Tibial artery (tissue), 4 donors: ENCODE results near the gene KRT82.
A peak's percentile ranks its signal among the peaks of the same experiment; 100 is the strongest.

Experiments
- DNase-seq, 2 donors: peaks; one replicate each; pipeline ENCODE4 v3.0.0-alpha.2; 2019
- H3K27ac ChIP-seq, 2 donors: fragments of 200-600 bp; sonication (generic) in 1 of 2; 1 replicate in 1 of 2; 2 replicates in 1 of 2; pipeline ENCODE4 v1.5.1; 2018 to 2019; ENCODE audit warnings: mild to moderate bottlenecking in 1 of 2
- H3K27me3 ChIP-seq, 2 donors: fragments of 200-600 bp; sonication (generic) in 1 of 2; one replicate each; pipeline versions ENCODE4 v1.5.1 to v1.6.0; 2016 to 2019
- H3K36me3 ChIP-seq, 3 donors: fragments of 200-600 bp; sonication (generic) in 2 of 3; one replicate each; pipeline ENCODE4 v1.5.1; 2016 to 2019; ENCODE audit warnings: mild to moderate bottlenecking in 2 of 3
- H3K4me1 ChIP-seq, 4 donors: fragments of 200-600 bp; sonication (generic) in 2 of 4; 1 replicate in 3 of 4; 2 replicates in 1 of 4; pipeline ENCODE4 v1.5.1; 2016 to 2019
- H3K4me3 ChIP-seq, 2 donors: fragments of 200-600 bp; sonication (generic) in 1 of 2; 1 replicate in 1 of 2; 2 replicates in 1 of 2; pipeline ENCODE4 v1.5.1; 2018 to 2019; ENCODE audit warnings: mild to moderate bottlenecking in 2 of 2
- H3K9me3 ChIP-seq, 3 donors: fragments of 200-600 bp; sonication (generic) in 1 of 3; one replicate each; pipeline ENCODE4 v1.5.1; 2016 to 2019
- CTCF ChIP-seq, 2 experiments: fragments of 200-600 bp in 1 of 2; fragments of 450-650 bp in 1 of 2; IDR thresholded peaks; one replicate each; pipeline ENCODE4 v1.5.1; 2017 to 2019; ENCODE audit warnings: antibody characterized with exemption in 2 of 2, mild to moderate bottlenecking in 1 of 2, moderate library complexity in 1 of 2
- intact Hi-C: fragments of 100-400 bp; cut with DNase I; formaldehyde crosslinking; loops from one replicate; pipeline ENCODE4 v1.15.0; 2023; ENCODE audit warnings: low total_unique reads

Gene KRT82

GRCh38 chr12:52361553-52361952, 44.6 kb downstream of the KRT82 start:
- intact Hi-C loops: no loop called here
- Histone ChIP-seq H3K4me1 (no peaks in the 10 kb centered on the region), H3K36me3 (no peaks in the 10 kb centered on the region), H3K27me3 (peaks cover 0 to 28% of the 10 kb centered on the region in 2 donors), H3K4me3 (no peak overlapping the region), H3K9me3 (no peaks in the 10 kb centered on the region), H3K27ac (no peak overlapping the region)
- no peak for TF ChIP-seq CTCF (IDR thresholded peaks at IDR 0.05)
- DNase-seq: peak; percentile 5 to 12

DNA sequence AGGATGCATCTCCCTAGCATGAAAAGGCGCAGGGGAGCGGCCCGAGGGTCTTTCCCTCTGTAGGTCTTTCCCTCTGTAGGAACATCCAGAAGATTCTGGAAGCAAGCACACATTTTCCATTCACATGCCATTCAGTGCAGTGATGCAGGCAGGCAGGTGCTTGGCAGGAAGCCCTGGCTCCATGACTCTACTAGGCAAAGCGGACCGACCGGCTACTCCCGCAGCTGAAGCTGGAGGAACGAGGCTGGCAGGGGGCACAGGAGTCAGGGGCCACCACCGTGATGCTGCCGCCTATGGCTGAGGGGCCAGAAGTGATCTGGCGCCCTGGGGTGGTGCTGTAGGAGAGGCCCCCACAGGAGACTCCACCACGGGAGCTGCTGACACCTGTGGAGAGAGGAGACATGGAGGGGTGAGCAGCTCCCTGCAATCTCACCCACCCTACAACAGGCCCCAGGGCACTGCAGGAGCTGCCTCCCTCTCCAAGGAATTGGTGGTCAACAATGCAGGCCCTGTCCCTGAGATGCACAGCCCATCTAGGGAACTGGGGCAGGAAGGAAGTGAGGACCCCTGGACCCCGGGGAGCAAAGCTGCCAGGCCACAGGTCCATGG, 45.4 kb downstream of the KRT82 start:
- no peaks in the 10 kb centered on the region for H3K4me1 ChIP-seq
- H3K4me3 ChIP-seq: no peak overlapping the region
- H3K27ac ChIP-seq: no peak overlapping the region
- no peak for TF ChIP-seq CTCF (IDR thresholded peaks at IDR 0.05)
- no peaks in the 10 kb centered on the region for H3K36me3 ChIP-seq
- intact Hi-C loops: no loop called here
- peaks cover 0 to 36% of the 10 kb centered on the region in 2 donors for H3K27me3 ChIP-seq
- H3K9me3 ChIP-seq: no peaks in the 10 kb centered on the region
- DNase-seq: peak; percentile 13 to 38

DNA sequence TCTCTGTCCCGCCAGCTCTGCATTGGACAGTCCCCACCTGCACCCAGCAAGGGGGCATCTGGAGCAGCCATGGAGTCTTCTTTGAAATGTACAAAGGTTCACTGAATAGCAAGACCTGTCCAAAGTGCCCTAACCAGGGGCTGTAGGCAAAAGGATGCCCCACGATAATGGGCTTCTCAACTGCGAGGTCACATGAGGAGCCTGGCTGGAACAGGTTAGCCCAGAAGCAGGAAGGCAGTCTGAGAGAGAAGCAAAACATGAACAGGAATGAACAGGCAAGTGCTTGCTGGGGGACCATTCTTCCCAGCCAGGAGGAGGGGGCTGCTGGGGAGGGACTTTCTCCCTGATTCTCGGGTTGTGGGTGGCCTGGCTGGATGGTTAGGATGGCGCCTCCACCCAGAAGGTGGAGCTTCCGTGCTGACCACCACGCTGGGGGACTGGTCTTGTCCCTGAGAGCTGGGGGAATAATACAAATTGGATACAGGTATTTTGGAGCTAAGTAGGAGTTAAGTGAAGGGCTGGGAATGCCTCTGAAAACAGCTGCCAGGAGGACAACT, 46.0 kb downstream of the KRT82 start:
- peaks cover 0 to 36% of the 10 kb centered on the region in 2 donors for H3K27me3 ChIP-seq
- no peaks in the 10 kb centered on the region for H3K36me3 ChIP-seq
- no peak for TF ChIP-seq CTCF (IDR thresholded peaks at IDR 0.05)
- H3K27ac ChIP-seq: no peak overlapping the region
- H3K4me3 ChIP-seq: no peak overlapping the region
- intact Hi-C loops: no loop called here
- peak; percentile 11 to 20 for DNase-seq
- no peaks in the 10 kb centered on the region for H3K9me3 ChIP-seq
- H3K4me1 ChIP-seq: no peaks in the 10 kb centered on the region

DNA sequence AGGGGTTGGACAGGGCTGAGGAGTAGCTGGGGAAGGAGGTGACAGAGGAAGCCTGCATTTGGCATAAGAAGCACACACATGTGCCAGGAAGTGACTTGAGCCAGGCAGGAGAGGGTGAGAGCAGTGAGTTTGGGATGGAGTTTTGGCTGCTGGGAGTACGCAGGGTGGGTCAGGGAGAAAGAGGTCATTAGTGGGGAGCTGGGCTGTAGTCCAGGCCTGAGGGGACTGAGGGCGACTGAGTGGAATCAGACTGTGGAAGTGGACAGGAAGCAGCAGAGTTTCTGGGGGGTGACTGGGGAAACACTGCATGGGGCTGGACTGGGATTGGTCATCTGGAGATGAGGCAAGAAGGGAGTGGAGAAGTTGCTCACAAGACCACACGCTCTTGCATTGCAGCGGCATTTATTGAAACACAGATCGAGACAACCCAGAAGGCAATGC, 46.5 kb downstream of the KRT82 start:
- no peaks in the 10 kb centered on the region for H3K36me3 ChIP-seq
- intact Hi-C loops: no loop called here
- peak; percentile 5 to 24 for DNase-seq

DNA sequence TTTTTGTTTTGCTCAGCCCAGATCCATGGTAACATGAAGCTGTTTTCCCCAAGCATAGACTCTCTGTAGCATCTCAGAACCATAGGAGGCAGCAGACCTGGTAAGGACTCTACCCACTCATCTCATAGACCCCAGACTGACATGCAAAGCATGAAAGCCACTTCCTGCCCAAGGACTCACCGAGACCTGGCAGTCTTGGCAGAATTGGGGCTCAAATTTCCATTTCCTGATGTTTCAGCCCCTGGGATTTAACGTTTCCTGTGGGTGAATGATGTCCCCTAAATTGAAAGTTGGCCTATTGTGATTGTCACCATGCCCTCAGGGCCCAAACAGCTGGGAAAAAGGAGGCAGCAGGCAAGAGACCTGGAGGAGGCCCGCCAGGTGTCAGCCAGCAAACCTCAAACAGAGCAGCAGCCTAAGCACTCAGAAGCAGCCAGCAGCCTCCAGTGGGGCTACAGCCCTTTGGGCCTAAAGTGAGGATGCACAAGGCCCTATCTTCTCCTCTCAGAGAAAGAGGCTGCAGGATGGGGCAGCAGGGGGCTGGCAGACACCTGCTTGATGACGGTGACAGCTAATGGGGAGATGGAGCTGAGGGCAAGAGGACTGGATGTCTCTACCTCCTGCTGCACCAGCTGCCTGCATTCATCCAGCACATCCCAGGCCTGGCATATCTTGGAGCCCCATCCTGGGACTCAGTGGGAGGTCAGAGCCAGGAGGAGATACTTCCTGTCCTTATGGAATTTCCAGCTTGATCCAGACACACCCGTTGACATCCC, 47.4 kb downstream of the KRT82 start:
- peak in 1 of 2 donors; percentile 43 for DNase-seq
- intact Hi-C loops: no loop called here
- no peak for TF ChIP-seq CTCF (IDR thresholded peaks at IDR 0.05)
- Histone ChIP-seq H3K27me3 (peaks cover 0 to 36% of the 10 kb centered on the region in 2 donors), H3K36me3 (no peaks in the 10 kb centered on the region), H3K27ac (no peak overlapping the region), H3K4me3 (no peak overlapping the region), H3K9me3 (no peaks in the 10 kb centered on the region), H3K4me1 (no peaks in the 10 kb centered on the region)

More for the DNA sequence above, 46.5 kb downstream of the KRT82 start:
- Histone ChIP-seq H3K27ac (no peak overlapping the region), H3K9me3 (no peaks in the 10 kb centered on the region), H3K4me3 (no peak overlapping the region), H3K4me1 (no peaks in the 10 kb centered on the region), H3K27me3 (peaks cover 0 to 36% of the 10 kb centered on the region in 2 donors)
- TF ChIP-seq CTCF (IDR thresholded peaks at IDR 0.05): no peak
